Smooth muscle cell (in vitro differentiated cells): ENCODE data around the gene SLC9B2. TPM values are rescaled to one million over a fixed set of nuclear protein-coding genes. Genes with fewer than 3 reads are reported as not detected.

ENCODE experiments used
- DNase-seq: peaks from one replicate; lab custom pipeline; 2025; ENCODE audit not compliant: unreplicated experiment; lab: John Stamatoyannopoulos, UW
- H2AFZ ChIP-seq: fragments of 200-600 bp; sonication (generic); 2 replicates; pipeline ENCODE4 v1.6.0; 2016; ENCODE audit warnings: antibody characterized with exemption, low read depth, mild to moderate bottlenecking
- H3F3A ChIP-seq: fragments of 200-600 bp; sonication (generic); 2 replicates; pipeline ENCODE4 v1.6.0; 2017; ENCODE audit warnings: antibody characterized with exemption, low read depth
- H3K27ac ChIP-seq: fragments of 200-600 bp; sonication (generic); 2 replicates; pipeline ENCODE4 v1.5.1; 2016; ENCODE audit warnings: low read depth, mild to moderate bottlenecking
- H3K27me3 ChIP-seq: fragments of 200-600 bp; sonication (generic); 2 replicates; pipeline ENCODE4 v1.6.1; 2016; ENCODE audit warnings: low read depth, mild to moderate bottlenecking
- H3K36me3 ChIP-seq: fragments of 200-600 bp; sonication (generic); 2 replicates; pipeline ENCODE4 v1.5.1; 2016; ENCODE audit warnings: low read depth
- H3K4me1 ChIP-seq: fragments of 200-600 bp; sonication (generic); 2 replicates; pipeline ENCODE4 v1.5.1; 2016; ENCODE audit warnings: low read depth
- H3K4me2 ChIP-seq: fragments of 200-600 bp; sonication (generic); 2 replicates; pipeline ENCODE4 v1.6.0; 2016; ENCODE audit warnings: mild to moderate bottlenecking
- H3K4me3 ChIP-seq: fragments of 200-600 bp; sonication (generic); 2 replicates; pipeline ENCODE4 v1.5.1; 2016; ENCODE audit warnings: mild to moderate bottlenecking
- H3K79me2 ChIP-seq: fragments of 200-600 bp; sonication (generic); 2 replicates; pipeline ENCODE4 v1.6.0; 2016; ENCODE audit warnings: low read depth, mild to moderate bottlenecking
- H3K9ac ChIP-seq: fragments of 200-600 bp; sonication (generic); 2 replicates; pipeline ENCODE4 v1.6.0; 2016; ENCODE audit warnings: low read depth
- H3K9me3 ChIP-seq: fragments of 200-600 bp; sonication (generic); replicated peaks from 2 replicates; pipeline ENCODE4 v1.5.1; 2016; ENCODE audit warnings: low read depth
- H4K20me1 ChIP-seq: fragments of 200-600 bp; sonication (generic); 2 replicates; pipeline ENCODE4 v1.6.0; 2016; ENCODE audit warnings: low read depth
- CTCF ChIP-seq: fragments of 200-600 bp; sonication (generic); IDR thresholded peaks from 2 replicates; pipeline ENCODE4 v1.5.1; 2017; ENCODE audit warnings: borderline replicate concordance, mild to moderate bottlenecking, antibody characterized with exemption; ENCODE audit not compliant: insufficient read depth, poor library complexity, severe bottlenecking
- WGBS: methylation state at CpG from one replicate; pipeline ENCODE4 v1.1.7; 2016; ENCODE audit warnings: low lambda C conversion rate; 5-methylcytosine and 5-hydroxymethylcytosine counted together
- polyA plus RNA-seq: library from polyadenylated mRNA; unstranded; fragments of >200 nt; fragmentation: Nextera tagmentation; extraction: Ambion mirVana; gene quantifications from 2 replicates; pipeline ENCODE4 v1.2.1, GENCODE V29; 2016
- total RNA-seq: library from RNA; depleted of rRNA; stranded (reverse); fragments of >200 nt; gene quantifications from 2 replicates; pipeline ENCODE4 v1.2.3, GENCODE V29; 2014

Gene SLC9B2
- total and polyA plus RNA-seq, 2 experiments from 2014 or later: 4.5 to 11.2 TPM

GRCh38 chr4:103100691-103101090 lies 24.1 kb upstream of the SLC9B2 start:
- Histone ChIP-seq H2AFZ (peak overlapping the region; percentile 11), H4K20me1 (peaks cover 7% of the 10 kb centered on the region), H3K9ac (no peak overlapping the region), H3K4me1 (peaks cover 11% of the 10 kb centered on the region), H3K27me3 (no peaks in the 10 kb centered on the region), H3K36me3 (no peaks in the 10 kb centered on the region), H3K4me3 (no peak overlapping the region), H3F3A (no peaks in the 10 kb centered on the region), H3K4me2 (no peak overlapping the region), H3K27ac (no peak overlapping the region), H3K9me3 (no peaks in the 10 kb centered on the region), H3K79me2 (peaks cover 14% of the 10 kb centered on the region)
- TF ChIP-seq CTCF: no peak
- WGBS: 32% methylated on average over 5 of the region's 5 CpGs
- no peak for DNase-seq

- Histone ChIP-seq H2AFZ (peak within 1 kb of the TSS; percentile 97), H3K36me3 (no peaks in the 10 kb centered on the region), H3K4me2 (peak within 1 kb of the TSS; percentile 93), H4K20me1 (peaks cover 7% of the 10 kb centered on the region), H3F3A (no peaks in the 10 kb centered on the region), H3K4me3 (peak within 1 kb of the TSS; percentile 76), H3K27me3 (no peaks in the 10 kb centered on the region), H3K9ac (peak within 1 kb of the TSS; percentile 84), H3K79me2 (peaks cover 14% of the 10 kb centered on the region), H3K9me3 (no peaks in the 10 kb centered on the region), H3K4me1 (peaks cover 11% of the 10 kb centered on the region), H3K27ac (peak within 1 kb of the TSS; percentile 68)
- peak; percentile 72 for TF ChIP-seq CTCF
- WGBS: 14% methylated on average over 11 of the region's 11 CpGs
- no peak for DNase-seq
Observed at GRCh38 chr4:103099691-103100392, 23.3 kb upstream of the SLC9B2 start, which contains the start of gene BDH2. BDH2 (minus strand) TSS chr4:103099834; CDS start chr4:103096254, 3,580 bp downstream.

- Histone ChIP-seq H3K4me1 (peaks cover 11% of the 10 kb centered on the region), H3K79me2 (peaks cover 14% of the 10 kb centered on the region), H3K27me3 (no peaks in the 10 kb centered on the region), H3K27ac (peak overlapping the region; percentile 68), H2AFZ (peak overlapping the region; percentile 97), H3K9me3 (no peaks in the 10 kb centered on the region), H3K4me2 (peak overlapping the region; percentile 93), H3F3A (no peaks in the 10 kb centered on the region), H3K4me3 (peak overlapping the region; percentile 76), H3K36me3 (no peaks in the 10 kb centered on the region), H3K9ac (peak overlapping the region; percentile 84), H4K20me1 (peaks cover 7% of the 10 kb centered on the region)
- DNase-seq: no peak
- TF ChIP-seq CTCF: no peak
- WGBS: 16% methylated on average over 4 of the region's 4 CpGs
Observed at GRCh38 chr4:103098756-103099440, 22.3 kb upstream of the SLC9B2 start.
